Tongue (tissue), 2 donors: ENCODE measurements around the gene JAKMIP1. TPM values are rescaled to one million over a fixed set of nuclear protein-coding genes. Genes with fewer than 3 reads are reported as not detected.
"Not testable (repeated sequence)": the region's sequence is repeated elsewhere in the genome, so short reads cannot be mapped to it uniquely, and the experiment has no call there.

Source experiments
- DNase-seq: peaks from one replicate; pipeline ENCODE4 v3.0.0-alpha.2; 2015
- total RNA-seq: library from RNA; depleted of rRNA; stranded (reverse); fragments of >200 nt; gene quantifications from one replicate; pipeline ENCODE4 v1.2.3, GENCODE V29; 2014

The JAKMIP1 gene
- total RNA-seq, 1 donor from 2014 or later = not detected

GRCh38 chr4:6013564-6013963 is 186.8 kb downstream of the JAKMIP1 start:
- DNase-seq = no peak

DNA sequence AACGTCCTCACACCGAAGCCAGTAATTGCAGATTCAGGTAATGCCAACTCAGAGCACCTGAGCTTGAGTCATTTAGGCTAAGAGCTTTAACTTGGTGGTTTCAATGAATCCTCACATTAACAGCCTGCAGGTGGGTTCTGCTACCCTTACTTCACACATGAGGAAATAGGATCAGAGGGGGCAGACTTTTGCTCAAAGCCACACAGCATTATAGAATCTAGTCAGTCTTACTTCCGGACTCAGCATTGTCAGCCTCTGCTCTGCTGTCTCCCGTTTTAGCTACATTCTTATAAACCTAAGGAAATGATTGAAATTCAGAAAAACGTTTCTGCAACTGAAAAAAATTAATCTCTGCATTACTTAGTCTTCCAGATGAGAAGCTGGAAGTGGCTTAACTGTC is 188.1 kb downstream of the JAKMIP1 start:
- no peak for DNase-seq

GRCh38 chr4:6011686-6012085 is 188.7 kb downstream of the JAKMIP1 start:
- peak; percentile 38 for DNase-seq

GRCh38 chr4:6011271-6011671 is 189.1 kb downstream of the JAKMIP1 start:
- DNase-seq = no peak

DNA sequence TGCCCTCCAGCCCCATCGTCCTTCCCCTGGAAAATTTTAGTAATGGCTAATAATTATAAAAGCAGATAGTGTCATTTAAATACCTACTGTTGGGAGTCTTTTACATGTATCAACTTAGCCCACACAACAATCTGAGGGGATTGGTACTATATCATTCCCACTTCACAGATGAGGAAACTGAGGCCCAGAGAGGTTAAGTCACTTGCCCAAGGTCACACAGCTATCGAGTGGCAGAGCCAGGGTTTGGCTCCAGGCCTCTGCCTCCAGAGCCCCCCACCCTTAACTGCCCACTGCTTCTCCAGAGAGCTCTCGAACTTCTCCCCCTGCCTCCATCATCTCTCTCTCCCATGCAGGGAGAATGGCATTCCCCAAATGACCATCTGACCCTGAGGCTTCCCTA is 189.6 kb downstream of the JAKMIP1 start:
- DNase-seq = no peak

- DNase-seq = no peak
These were observed 190.9 kb downstream of the JAKMIP1 start for GRCh38 chr4:6009452-6009851.

DNA sequence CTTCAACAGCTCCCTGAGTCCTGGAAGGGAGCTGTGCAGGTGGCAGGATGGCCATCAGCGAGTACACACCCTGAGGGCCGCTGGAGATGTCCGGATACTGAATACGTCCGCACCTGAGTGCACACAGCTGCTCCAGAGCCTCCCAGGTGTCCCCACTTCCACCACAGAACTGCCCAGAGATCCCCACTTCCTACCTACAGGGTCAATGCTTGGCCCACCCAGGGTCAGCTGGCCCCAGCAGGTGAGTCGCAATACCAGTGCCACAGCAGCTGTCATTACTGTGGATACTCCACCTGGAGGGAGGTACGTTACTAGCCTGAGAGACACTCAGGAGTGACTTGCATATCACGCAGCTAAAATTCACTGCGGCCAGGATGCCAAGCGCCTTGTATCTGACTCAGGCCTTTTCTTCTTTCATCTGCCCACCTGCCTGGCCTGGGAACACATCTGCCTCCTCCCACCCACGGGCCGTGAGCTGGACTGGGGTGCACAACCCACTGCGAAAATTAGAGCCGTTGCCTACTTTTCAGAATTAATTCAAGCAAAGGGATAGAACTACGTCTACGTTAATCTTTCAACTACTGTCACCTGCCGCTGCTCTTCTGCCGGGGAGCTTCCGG is 191.5 kb downstream of the JAKMIP1 start:
- DNase-seq = no peak

GRCh38 chr4:6008092-6008551 is 192.2 kb downstream of the JAKMIP1 start:
- no peak for DNase-seq

- no peak for DNase-seq
These were observed 195.2 kb downstream of the JAKMIP1 start for GRCh38 chr4:6005175-6005574.

DNA sequence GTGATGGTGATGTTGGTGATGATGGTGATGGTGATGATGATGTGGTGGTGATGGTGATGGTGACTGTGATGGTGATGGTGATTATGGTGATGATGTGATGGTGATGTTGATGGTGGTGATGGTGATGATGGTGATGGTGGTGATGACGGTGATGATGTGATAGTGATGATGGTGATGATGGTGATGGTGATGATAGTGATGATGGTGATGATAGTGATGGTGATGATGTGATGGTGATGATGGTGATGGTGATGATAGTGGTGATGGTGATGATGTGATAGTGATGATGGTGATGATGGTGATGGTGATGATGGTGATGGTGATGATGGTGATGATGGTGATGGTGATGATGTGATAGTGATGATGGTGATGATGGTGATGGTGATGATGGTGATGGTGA is 196.9 kb downstream of the JAKMIP1 start:
- not testable (repeated sequence) for DNase-seq

- DNase-seq = no peak
These were observed 197.4 kb downstream of the JAKMIP1 start for GRCh38 chr4:6002926-6003325.

- no peak for DNase-seq
These were observed 197.9 kb downstream of the JAKMIP1 start for GRCh38 chr4:6002492-6002833.

DNA sequence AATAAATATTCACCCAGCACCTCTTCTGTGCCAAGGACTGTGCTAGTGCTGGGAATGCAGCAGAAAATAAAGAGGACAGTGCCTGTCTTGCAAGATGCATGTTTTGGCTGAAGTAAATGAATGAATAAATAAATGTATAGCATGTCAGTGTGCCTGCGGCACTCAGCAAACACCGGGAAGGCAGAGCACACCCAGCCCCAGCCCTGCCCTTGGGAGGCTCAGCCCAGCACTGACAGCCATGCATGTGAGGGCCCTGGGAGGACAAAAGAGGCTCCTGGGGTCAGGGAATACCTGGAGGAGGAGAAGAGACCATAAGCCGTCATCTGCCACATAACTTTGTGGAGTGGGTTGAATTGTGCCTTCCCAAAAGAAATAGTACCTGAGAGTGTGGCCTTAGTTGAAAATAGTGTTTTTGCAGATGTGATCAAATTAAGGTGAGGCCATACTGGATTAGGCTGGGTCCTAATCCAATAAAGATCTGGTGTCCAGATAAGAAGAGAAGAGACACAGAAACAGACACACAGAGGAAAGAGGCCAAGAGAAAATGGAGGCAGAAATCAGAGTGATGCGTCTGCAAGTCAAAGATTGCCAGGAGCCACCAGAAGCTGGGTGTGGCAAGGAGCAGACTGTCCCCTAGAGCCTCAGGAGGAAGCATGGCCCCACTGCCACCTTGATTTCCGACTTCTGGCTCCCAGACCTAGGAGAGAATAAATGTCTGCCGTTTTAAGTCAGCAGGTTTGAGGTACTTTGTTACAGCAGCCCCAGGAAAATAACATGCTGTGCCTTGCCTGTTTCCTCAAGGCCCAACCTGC is 198.5 kb downstream of the JAKMIP1 start:
- no peak for DNase-seq

GRCh38 chr4:5999830-6000365 is 200.5 kb downstream of the JAKMIP1 start:
- no peak for DNase-seq

DNA sequence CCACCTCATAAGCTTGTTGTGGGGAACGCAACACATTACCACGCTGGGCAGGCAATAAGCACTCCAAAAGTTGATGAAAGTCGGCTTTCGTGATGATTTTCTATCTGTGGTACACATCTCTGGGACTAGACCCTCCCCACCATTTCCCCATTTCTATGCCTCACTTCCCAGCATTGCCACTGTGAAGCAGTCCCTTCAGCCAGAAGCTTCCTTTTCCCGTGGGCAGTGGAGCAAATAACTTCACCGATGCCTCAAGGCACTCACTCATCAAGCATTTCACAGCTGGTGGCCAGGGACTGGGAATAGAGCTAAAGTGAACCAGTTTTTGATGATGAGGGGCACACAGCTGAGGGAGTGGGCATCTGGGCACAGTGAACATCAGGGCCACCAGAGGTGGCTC is 201.0 kb downstream of the JAKMIP1 start:
- DNase-seq = no peak

DNA sequence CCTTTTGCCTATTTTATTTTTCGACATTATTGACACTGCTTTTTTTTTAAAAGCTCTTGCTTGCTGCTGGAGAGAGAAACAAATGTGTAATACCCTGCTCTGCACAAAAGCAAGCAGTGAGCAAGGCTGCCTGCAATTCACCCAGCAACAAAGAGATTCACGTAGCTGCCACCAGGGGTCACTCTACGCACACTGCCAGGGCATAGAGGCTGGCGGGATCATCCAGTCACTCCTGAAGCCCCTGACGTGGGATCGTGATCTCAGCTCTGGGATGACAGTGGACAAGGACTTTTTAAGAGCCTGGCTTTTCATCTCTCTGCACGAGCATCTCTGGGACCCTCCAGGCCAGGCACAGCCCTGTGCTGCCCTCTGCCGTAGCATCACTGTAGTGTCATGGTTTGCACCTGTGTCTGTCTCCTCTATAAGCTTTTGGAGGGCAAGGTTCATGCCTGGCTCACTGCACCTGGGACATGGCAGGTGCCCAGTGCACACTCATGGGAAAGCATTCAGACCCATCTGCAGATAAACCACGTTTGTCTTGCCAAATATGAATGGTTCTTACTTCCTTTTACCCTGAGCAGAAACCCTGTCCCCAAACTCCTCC is 201.9 kb downstream of the JAKMIP1 start:
- peak; percentile 91 for DNase-seq

- DNase-seq = peak; percentile 73
These were observed 203.7 kb downstream of the JAKMIP1 start for GRCh38 chr4:5996641-5997040.

DNA sequence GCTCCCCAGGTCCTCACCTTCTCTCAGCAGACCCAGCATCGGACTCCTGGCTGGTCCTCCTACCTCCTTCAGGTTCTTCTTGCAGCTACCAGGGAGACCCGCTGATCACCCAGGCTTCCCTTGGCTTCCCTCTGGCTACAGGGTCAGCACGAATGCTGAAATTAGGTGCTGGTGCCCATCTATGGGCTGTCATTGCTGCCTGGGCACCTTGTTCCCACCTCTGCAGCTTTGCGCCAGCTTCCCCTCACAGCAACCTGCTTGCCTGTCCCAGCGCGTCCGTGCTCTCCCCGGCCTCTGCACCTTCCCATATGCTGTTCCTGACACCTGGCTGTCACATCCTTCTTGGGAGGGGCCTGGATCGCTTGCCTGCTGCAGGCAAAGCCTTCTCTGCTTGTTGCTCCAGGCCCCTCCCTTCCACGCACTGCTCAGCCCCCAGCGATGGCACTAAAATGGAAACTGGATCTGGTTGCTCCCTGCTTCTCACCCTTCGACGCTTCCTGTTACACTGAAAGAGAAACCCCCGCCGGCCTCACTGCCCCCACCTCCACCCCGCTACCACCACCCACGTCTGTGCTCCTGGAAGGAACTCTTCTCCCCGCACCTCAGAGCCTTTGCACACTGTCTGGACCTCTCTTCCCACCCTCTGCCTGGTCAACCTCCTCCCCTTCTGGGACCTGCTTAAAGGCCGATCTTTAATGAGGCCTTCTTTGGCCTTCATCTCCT is 204.3 kb downstream of the JAKMIP1 start:
- peak; percentile 11 for DNase-seq

DNA sequence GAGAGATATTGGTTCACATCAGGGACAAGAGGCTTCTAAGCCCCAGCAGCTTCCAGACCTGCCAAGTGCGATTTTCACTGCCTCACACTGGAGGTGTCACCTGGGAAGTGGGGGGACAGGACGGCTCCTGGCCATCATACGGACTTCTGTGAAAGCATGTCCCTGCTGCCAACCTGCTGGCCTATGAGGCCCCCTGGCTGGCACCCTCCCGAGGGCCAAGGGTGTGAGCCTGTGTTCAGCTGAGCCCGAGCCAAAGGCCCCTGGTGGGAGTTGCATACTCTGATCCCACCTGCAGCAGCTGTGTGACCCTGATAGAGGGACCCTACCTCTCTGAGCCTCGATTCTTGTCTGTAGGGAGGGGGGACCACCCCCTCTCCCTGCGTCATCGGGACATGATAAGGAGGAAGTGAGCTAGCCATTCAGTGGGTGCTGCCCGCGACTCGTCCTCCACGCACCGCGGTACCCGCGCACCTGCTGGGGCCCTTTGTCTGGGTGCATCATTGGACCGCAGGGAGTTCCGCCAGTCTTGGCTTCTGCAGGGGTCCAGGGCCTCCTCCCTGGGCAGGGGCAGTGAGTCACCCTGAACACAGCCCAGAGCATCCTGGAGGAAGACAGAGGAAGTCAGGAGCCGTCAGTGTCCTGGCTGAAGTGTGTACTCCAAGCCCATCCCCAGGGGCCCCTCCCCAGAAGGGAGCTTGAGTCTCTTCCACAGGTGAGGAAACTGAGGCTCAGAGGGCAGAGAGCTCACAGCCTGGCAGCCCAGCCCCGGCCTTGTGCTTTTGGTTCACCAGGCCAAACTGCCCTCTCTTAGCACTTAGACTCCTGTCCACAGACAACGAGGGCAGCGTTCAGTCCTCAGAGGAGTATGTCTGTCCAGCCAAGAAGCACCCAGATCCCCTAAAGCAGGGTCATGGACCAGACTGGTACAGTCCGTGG is 206.2 kb downstream of the JAKMIP1 start:
- DNase-seq = no peak

- DNase-seq = peak; percentile 13
These were observed 207.0 kb downstream of the JAKMIP1 start for GRCh38 chr4:5993346-5993745.

- no peak for DNase-seq
These were observed 207.5 kb downstream of the JAKMIP1 start for GRCh38 chr4:5992828-5993321.
